B cell (primary cell): ENCODE results near the gene TNN. TPM values are rescaled to one million over a fixed set of nuclear protein-coding genes. Genes with fewer than 3 reads are reported as not detected.

Experiments used
- ATAC-seq: fragments of 200-7000 bp; cut with Tn5 transposase; one replicate; pipeline ENCODE4 v1.10.0; 2021; ENCODE audit warnings: low read depth, mild to moderate bottlenecking, moderate number of reproducible peaks, moderate library complexity
- CTCF ChIA-PET: fragments of 350-600 bp; sonication (Branson Sonifier 250); formaldehyde crosslinking; loops from one replicate; lab custom pipeline; 2021; ENCODE audit warnings: antibody characterized with exemption, inconsistent platforms; lab: Charles Lee
- POLR2A ChIA-PET: fragments of 350-600 bp; sonication (Branson Sonifier 250); formaldehyde crosslinking; loops from one replicate; lab custom pipeline; 2021; ENCODE audit warnings: antibody characterized with exemption; lab: Charles Lee
- DNase-seq: peaks from one replicate; pipeline ENCODE4 v3.0.0; 2013
- H2AFZ ChIP-seq: 2 replicates; pipeline ENCODE4 v1.6.1; 2012; ENCODE audit warnings: mild to moderate bottlenecking, low read depth, low read length; ENCODE audit not compliant: insufficient read depth, poor library complexity, severe bottlenecking
- H3K27ac ChIP-seq, 2 donors: 1 replicate in 1 of 2; 2 replicates in 1 of 2; pipeline ENCODE4 v1.5.1; 2012 to 2013; ENCODE audit warnings: low read length in 2 of 2, mild to moderate bottlenecking in 2 of 2, moderate library complexity in 1 of 2
- H3K27me3 ChIP-seq, 4 experiments: fragments of 200-600 bp in 1 of 4; sonication (generic) in 1 of 4; replicated peaks in 1 of 4; 1 replicate in 2 of 4; 2 replicates in 2 of 4; pipeline versions ENCODE4 v1.6.1 to v1.7.0; 2013 to 2016; ENCODE audit warnings: low read length in 3 of 4, mild to moderate bottlenecking in 2 of 4, mixed read lengths in 1 of 4, moderate library complexity in 1 of 4; ENCODE audit not compliant: insufficient read depth in 4 of 4, control insufficient read depth in 3 of 4; ENCODE audit errors: control extremely low read depth in 1 of 4
- H3K36me3 ChIP-seq, 2 experiments: replicated peaks in 1 of 2; 1 replicate in 1 of 2; 2 replicates in 1 of 2; pipeline versions ENCODE4 v1.6.1 to v1.7.1; 2013; ENCODE audit warnings: low read length in 1 of 2; ENCODE audit not compliant: insufficient read depth in 2 of 2, control insufficient read depth in 1 of 2; ENCODE audit errors: control extremely low read depth in 1 of 2, extremely low read depth in 1 of 2
- H3K4me1 ChIP-seq, 2 donors: fragments of 200-600 bp in 1 of 2; sonication (generic) in 1 of 2; 1 replicate in 1 of 2; 2 replicates in 1 of 2; pipeline versions ENCODE4 v1.5.1 to v1.6.1; 2013 to 2017; ENCODE audit warnings: low read length in 2 of 2; ENCODE audit not compliant: control insufficient read depth in 2 of 2, insufficient read depth in 2 of 2
- H3K4me2 ChIP-seq: replicated peaks from 2 replicates; pipeline ENCODE3; 2012; ENCODE audit warnings: mild to moderate bottlenecking, low read depth, low read length; ENCODE audit not compliant: poor library complexity, severe bottlenecking
- H3K4me3 ChIP-seq, 5 experiments: fragments of 200-600 bp in 1 of 5; sonication (generic) in 1 of 5; 1 replicate in 3 of 5; 2 replicates in 2 of 5; pipeline versions ENCODE4 v1.5.1 to v1.7.0; 2011 to 2016; ENCODE audit warnings: low read length in 4 of 5, mild to moderate bottlenecking in 4 of 5, low read depth in 2 of 5, control low read depth in 1 of 5, moderate library complexity in 1 of 5; ENCODE audit not compliant: insufficient read depth in 1 of 5; ENCODE audit errors: control extremely low read depth in 1 of 5, extremely low read depth in 1 of 5
- H3K79me2 ChIP-seq: fragments of 200-600 bp; sonication (generic); one replicate; pipeline ENCODE4 v1.6.0; 2016; ENCODE audit warnings: low read length; ENCODE audit not compliant: control insufficient read depth, insufficient read depth
- H3K9ac ChIP-seq: fragments of 200-600 bp; sonication (generic); 2 replicates; pipeline ENCODE4 v1.6.1; 2017; ENCODE audit warnings: mild to moderate bottlenecking, low read length, moderate library complexity
- H3K9me3 ChIP-seq, 3 donors: one replicate each; pipeline versions ENCODE4 v1.6.1 to v1.7.1; 2013; ENCODE audit warnings: low read length in 2 of 3; ENCODE audit not compliant: control insufficient read depth in 2 of 3, insufficient read depth in 1 of 3; ENCODE audit errors: control extremely low read depth in 1 of 3
- H4K20me1 ChIP-seq: 2 replicates; pipeline ENCODE4 v1.6.0; 2012; ENCODE audit warnings: mild to moderate bottlenecking, low read length; ENCODE audit not compliant: insufficient read depth, control insufficient read depth, poor library complexity, severe bottlenecking
- H3K27ac Mint-ChIP-seq: one replicate; pipeline ENCODE4 v1.8.0; 2021; ENCODE audit warnings: mixed read lengths
- H3K27me3 Mint-ChIP-seq: one replicate; pipeline ENCODE4 v1.8.0; 2021; ENCODE audit warnings: mixed read lengths
- H3K4me1 Mint-ChIP-seq: one replicate; pipeline ENCODE4 v1.8.0; 2021; ENCODE audit warnings: mixed read lengths
- H3K4me3 Mint-ChIP-seq: one replicate; pipeline ENCODE4 v1.8.0; 2021; ENCODE audit warnings: mixed read lengths
- H3K9me3 Mint-ChIP-seq: one replicate; pipeline ENCODE4 v1.8.0; 2022; ENCODE audit warnings: mixed read lengths; ENCODE audit not compliant: insufficient read depth
- CTCF ChIP-seq: fragments of 200-600 bp; IDR thresholded peaks from one replicate; pipeline ENCODE4 v1.8.0; 2022; ENCODE audit warnings: antibody characterized with exemption, mild to moderate bottlenecking
- EZH2 ChIP-seq: IDR thresholded peaks from 2 replicates; pipeline ENCODE4 v1.6.1; 2012; ENCODE audit warnings: borderline replicate concordance, low read depth, mild to moderate bottlenecking, moderate library complexity, low read length; ENCODE audit not compliant: insufficient read depth, poor library complexity, severe bottlenecking
- WGBS: methylation state at CpG from one replicate; pipeline ENCODE4 v1.1.5; 2013; ENCODE audit warnings: missing lambda C conversion rate; ENCODE audit not compliant: insufficient coverage; 5-methylcytosine and 5-hydroxymethylcytosine counted together
- intact Hi-C: fragments of 100-400 bp; cut with micrococcal nuclease; formaldehyde crosslinking; loops from one replicate; pipeline ENCODE4 v1.10.0; 2022
- polyA plus RNA-seq: library from polyadenylated mRNA; depleted of rRNA; stranded (reverse); fragments of >200 nt; gene quantifications from 2 replicates; pipeline ENCODE4 v1.2.3, GENCODE V29; 2012
- total RNA-seq, 2 donors: library from RNA; stranded (reverse); fragments of 120-200 nt in 1 of 2; gene quantifications; 1 replicate in 1 of 2; 2 replicates in 1 of 2; pipeline versions ENCODE4 v1.2.3 to v1.2.4, GENCODE V29; 2013 to 2022

The TNN gene
- total and polyA plus RNA-seq, 2 donors (not counting 1 experiment from before 2014, with no cell fraction given): not detected

DNA sequence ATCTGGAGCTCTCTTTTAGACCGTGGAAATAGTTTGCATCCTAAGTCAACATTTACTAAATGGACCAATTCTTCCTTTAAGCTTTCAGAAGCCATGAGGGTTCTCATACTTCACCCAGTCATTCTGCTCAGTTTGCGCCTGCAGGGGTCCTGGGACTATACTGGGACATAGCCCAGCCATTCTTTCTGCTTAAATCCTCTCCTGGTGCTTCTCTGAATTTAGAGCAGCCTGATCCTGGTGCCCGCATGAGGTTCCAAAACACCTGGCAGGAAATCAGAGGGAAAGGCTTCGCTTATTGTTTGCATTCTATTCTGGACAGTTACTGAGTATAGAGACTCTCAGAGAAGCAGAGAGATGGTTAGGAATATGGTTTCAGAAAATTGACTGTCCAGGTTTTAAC is 27.0 kb downstream of the TNN start:
- H3K27ac ChIP-seq: no peak overlapping the region
- H3K4me3 ChIP-seq: no peak overlapping the region
- Mint-ChIP-seq H3K9me3 (no peaks in the 10 kb centered on the region), H3K27ac (no peak overlapping the region), H3K27me3 (peaks cover 11% of the 10 kb centered on the region), H3K4me1 (no peaks in the 10 kb centered on the region), H3K4me3 (no peak overlapping the region)
- CTCF ChIA-PET: interaction anchor here (0.6 to 1.0 kb wide), 2 partner anchors 30 to 70 kb away, joined by 3 read pairs; no protein-coding TSS in a partner anchor
- no peaks in the 10 kb centered on the region for H3K9me3 ChIP-seq
- no peaks in the 10 kb centered on the region for H4K20me1 ChIP-seq
- intact Hi-C loops: no loop called here
- POLR2A ChIA-PET: no interaction called here
- DNase-seq: no peak
- no peaks in the 10 kb centered on the region for H3K27me3 ChIP-seq
- H3K79me2 ChIP-seq: no peaks in the 10 kb centered on the region
- ATAC-seq: no peak
- 87% methylated on average over 3 of the region's 4 CpGs for WGBS
- H3K36me3 ChIP-seq: no peaks in the 10 kb centered on the region
- TF ChIP-seq CTCF (no peak), EZH2 (no peak)
- H3K4me1 ChIP-seq: no peaks in the 10 kb centered on the region
- no peak overlapping the region for H3K9ac ChIP-seq
- H2AFZ ChIP-seq: no peak overlapping the region
- no peak overlapping the region for H3K4me2 ChIP-seq

DNA sequence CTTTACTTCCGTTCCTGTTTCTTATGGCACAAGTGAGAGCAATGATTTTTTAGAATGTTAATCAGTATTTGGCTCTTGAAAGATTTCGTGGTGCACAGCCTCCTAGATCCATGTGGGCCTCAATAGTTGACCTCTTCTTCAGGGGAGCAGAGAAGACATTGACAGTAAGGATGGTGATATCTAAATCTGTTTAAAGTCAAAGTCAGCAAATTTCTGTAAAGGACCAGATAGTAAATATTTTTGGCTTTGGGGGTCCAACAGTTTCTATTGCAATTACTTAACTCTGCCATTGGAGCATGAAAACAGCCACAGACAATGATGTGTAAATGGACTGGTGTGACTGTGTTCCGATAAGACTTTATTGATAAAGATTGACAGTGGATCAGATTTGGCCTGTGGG is 27.4 kb downstream of the TNN start:
- intact Hi-C loops: no loop called here
- no peaks in the 10 kb centered on the region for H4K20me1 ChIP-seq
- no peaks in the 10 kb centered on the region for H3K9me3 ChIP-seq
- H3K36me3 ChIP-seq: no peaks in the 10 kb centered on the region
- H3K79me2 ChIP-seq: no peaks in the 10 kb centered on the region
- 86% methylated on average over 3 of the region's 3 CpGs for WGBS
- Mint-ChIP-seq H3K4me3 (no peak overlapping the region), H3K27me3 (peaks cover 11% of the 10 kb centered on the region), H3K4me1 (no peaks in the 10 kb centered on the region), H3K9me3 (no peaks in the 10 kb centered on the region), H3K27ac (no peak overlapping the region)
- no peaks in the 10 kb centered on the region for H3K27me3 ChIP-seq
- ATAC-seq: no peak
- DNase-seq: no peak
- ChIA-PET CTCF (interaction anchor here (0.6 to 1.0 kb wide), 2 partner anchors 30 to 71 kb away, joined by 3 read pairs; no protein-coding TSS in a partner anchor), POLR2A (no interaction called here)
- H3K9ac ChIP-seq: no peak overlapping the region
- H3K4me2 ChIP-seq: no peak overlapping the region
- no peak overlapping the region for H2AFZ ChIP-seq
- no peaks in the 10 kb centered on the region for H3K4me1 ChIP-seq
- no peak overlapping the region for H3K4me3 ChIP-seq
- H3K27ac ChIP-seq: no peak overlapping the region
- TF ChIP-seq CTCF (no peak), EZH2 (no peak)
